GM12864 (cell line): ENCODE data around the gene TNFSF13B.
A peak's percentile ranks its signal among the peaks of the same experiment; 100 is the strongest.

Source experiments
- DNase-seq: peaks from one replicate; pipeline ENCODE4 v3.0.0-alpha.2; 2011; ENCODE audit warnings: low read depth
- H3K4me3 ChIP-seq: 2 replicates; pipeline ENCODE4 v1.5.1; 2011; ENCODE audit warnings: mild to moderate bottlenecking, low read depth, low read length, control low read depth
- CTCF ChIP-seq: IDR thresholded peaks from 2 replicates; pipeline ENCODE4 v1.5.1; 2011; ENCODE audit warnings: low read depth, mild to moderate bottlenecking, moderate library complexity, low read length, control low read depth, inconsistent platforms; ENCODE audit errors: missing control alignments

Gene TNFSF13B, protein sequence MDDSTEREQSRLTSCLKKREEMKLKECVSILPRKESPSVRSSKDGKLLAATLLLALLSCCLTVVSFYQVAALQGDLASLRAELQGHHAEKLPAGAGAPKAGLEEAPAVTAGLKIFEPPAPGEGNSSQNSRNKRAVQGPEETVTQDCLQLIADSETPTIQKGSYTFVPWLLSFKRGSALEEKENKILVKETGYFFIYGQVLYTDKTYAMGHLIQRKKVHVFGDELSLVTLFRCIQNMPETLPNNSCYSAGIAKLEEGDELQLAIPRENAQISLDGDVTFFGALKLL

GRCh38 chr13:108269601-108270328 lies at the start of gene TNFSF13B:
TSS of gene TNFSF13B (plus strand) at chr13:108269718. CDS start at chr13:108269896, 178 bp downstream.
- peak; percentile 45 for TF ChIP-seq CTCF
- H3K4me3 ChIP-seq, result peak within 1 kb of the TSS; percentile 60
- peak; percentile 48 for DNase-seq

DNA sequence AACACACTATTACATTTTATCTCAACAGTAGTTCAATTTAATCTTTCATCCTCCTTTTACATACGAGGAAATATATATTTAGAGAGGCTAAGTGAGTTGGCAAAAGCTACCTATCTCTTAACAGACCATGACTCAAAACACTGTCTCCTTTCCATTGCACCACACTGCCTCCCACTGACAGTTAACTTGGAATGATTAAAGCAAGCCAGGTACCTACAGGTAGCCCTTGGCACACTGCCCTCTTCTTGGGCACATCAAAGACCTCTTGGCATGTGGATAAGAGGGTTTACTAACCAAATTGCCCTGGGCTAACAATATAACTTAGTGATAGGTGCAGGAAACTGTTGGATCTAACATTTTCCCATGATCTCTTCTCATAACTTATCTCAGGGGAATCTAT lies 49.5 kb upstream of the TNFSF13B start:
- H3K4me3 ChIP-seq, result peak overlapping the region; percentile 25; the same call in 1 of the 2 replicates
- no peak for DNase-seq
- TF ChIP-seq CTCF, result no peak

- no peak overlapping the region for H3K4me3 ChIP-seq
- no peak for DNase-seq
- no peak for TF ChIP-seq CTCF
These were observed 45.6 kb upstream of the TNFSF13B start for GRCh38 chr13:108223687-108224503.

- no peak for TF ChIP-seq CTCF
- no peak overlapping the region for H3K4me3 ChIP-seq
- DNase-seq, result no peak
These were observed 44.1 kb upstream of the TNFSF13B start for GRCh38 chr13:108225440-108225839.

- TF ChIP-seq CTCF, result no peak
- DNase-seq, result no peak
- H3K4me3 ChIP-seq, result no peak overlapping the region
These were observed 43.3 kb upstream of the TNFSF13B start for GRCh38 chr13:108226184-108226583.

DNA sequence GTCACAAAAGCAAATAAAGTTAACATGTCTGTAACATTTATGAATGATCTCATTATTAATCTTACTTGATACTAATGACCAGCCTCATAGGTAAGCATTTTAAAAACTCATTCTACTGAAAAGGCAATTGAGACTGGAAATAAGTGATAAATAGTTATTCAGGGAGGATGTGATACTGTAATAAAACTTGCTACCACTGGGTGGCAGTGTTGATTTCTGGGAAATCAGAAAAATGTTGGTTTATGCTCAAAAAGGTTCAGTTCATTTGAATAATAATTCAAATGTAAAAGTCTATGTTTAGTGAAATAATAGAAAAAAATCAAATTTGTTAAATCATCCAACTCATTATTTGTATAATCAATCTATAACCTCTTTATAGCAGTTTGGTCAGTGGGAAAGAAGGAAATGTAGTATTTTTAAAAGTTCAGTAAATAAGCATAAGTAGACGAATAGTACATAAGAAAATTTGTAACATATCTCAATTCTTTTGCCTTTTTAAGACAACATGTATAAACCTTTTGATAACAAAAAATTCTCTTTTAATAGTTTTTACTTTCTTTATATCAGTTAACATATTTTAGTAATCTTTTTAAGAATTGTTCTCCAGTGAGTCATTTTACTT lies 41.8 kb upstream of the TNFSF13B start:
- DNase-seq, result no peak
- H3K4me3 ChIP-seq, result no peak overlapping the region
- peak; percentile 53 for TF ChIP-seq CTCF
